Measurements from ENCODE around the gene P3H1. TPM values are rescaled to one million over a fixed set of nuclear protein-coding genes. Genes with fewer than 3 reads are reported as not detected.
"Not testable (repeated sequence)": the region's sequence is repeated elsewhere in the genome, so short reads cannot be mapped to it uniquely, and the experiment has no call there.

P3H1 gene
- total RNA-seq, 1 donor from 2014 or later, result 221 TPM

GRCh38 chr1:42733415-42734200, 33.2 kb downstream of the P3H1 start:
- no peaks in the 10 kb centered on the region for H3K9me3 Mint-ChIP-seq (ENCODE audit: unreplicated experiment)
- peaks cover 1% of the 10 kb centered on the region for H3K4me1 Mint-ChIP-seq (ENCODE audit: unreplicated experiment)
- no peak overlapping the region for H3K4me3 Mint-ChIP-seq (ENCODE audit: unreplicated experiment)
- H3K27me3 Mint-ChIP-seq (ENCODE audit: unreplicated experiment), result no peaks in the 10 kb centered on the region
- H3K36me3 Mint-ChIP-seq (ENCODE audit: unreplicated experiment), result no peaks in the 10 kb centered on the region
- no peak overlapping the region for H3K27ac Mint-ChIP-seq (ENCODE audit: unreplicated experiment)
- DNase-seq (ENCODE audit: extremely low spot score, unreplicated experiment), result no peak
- TF ChIP-seq CTCF (IDR thresholded peaks at IDR 0.05), result no peak

- H3K9me3 Mint-ChIP-seq (ENCODE audit: unreplicated experiment), result no peaks in the 10 kb centered on the region
- peaks cover 1% of the 10 kb centered on the region for H3K4me1 Mint-ChIP-seq (ENCODE audit: unreplicated experiment)
- H3K27ac Mint-ChIP-seq (ENCODE audit: unreplicated experiment), result no peak overlapping the region
- no peaks in the 10 kb centered on the region for H3K27me3 Mint-ChIP-seq (ENCODE audit: unreplicated experiment)
- TF ChIP-seq CTCF (IDR thresholded peaks at IDR 0.05), result no peak
- no peak overlapping the region for H3K4me3 Mint-ChIP-seq (ENCODE audit: unreplicated experiment)
- no peak for DNase-seq (ENCODE audit: extremely low spot score, unreplicated experiment)
- H3K36me3 Mint-ChIP-seq (ENCODE audit: unreplicated experiment), result no peaks in the 10 kb centered on the region
Observed at GRCh38 chr1:42732126-42732680, 34.6 kb downstream of the P3H1 start.

GRCh38 chr1:42731585-42731984, 35.2 kb downstream of the P3H1 start:
- no peaks in the 10 kb centered on the region for H3K36me3 Mint-ChIP-seq (ENCODE audit: unreplicated experiment)
- no peaks in the 10 kb centered on the region for H3K27me3 Mint-ChIP-seq (ENCODE audit: unreplicated experiment)
- DNase-seq (ENCODE audit: extremely low spot score, unreplicated experiment), result no peak
- no peak for TF ChIP-seq CTCF (IDR thresholded peaks at IDR 0.05)
- no peaks in the 10 kb centered on the region for H3K9me3 Mint-ChIP-seq (ENCODE audit: unreplicated experiment)
- no peaks in the 10 kb centered on the region for H3K4me1 Mint-ChIP-seq (ENCODE audit: unreplicated experiment)
- H3K4me3 Mint-ChIP-seq (ENCODE audit: unreplicated experiment), result no peak overlapping the region
- H3K27ac Mint-ChIP-seq (ENCODE audit: unreplicated experiment), result no peak overlapping the region

GRCh38 chr1:42730988-42731387, 35.8 kb downstream of the P3H1 start:
- no peak for TF ChIP-seq CTCF (IDR thresholded peaks at IDR 0.05)
- DNase-seq (ENCODE audit: extremely low spot score, unreplicated experiment), result peak; percentile 42

GRCh38 chr1:42730002-42730401, 36.8 kb downstream of the P3H1 start:
- Mint-ChIP-seq H3K36me3 (ENCODE audit: unreplicated experiment) (no peaks in the 10 kb centered on the region), H3K9me3 (ENCODE audit: unreplicated experiment) (no peaks in the 10 kb centered on the region), H3K27ac (ENCODE audit: unreplicated experiment) (no peak overlapping the region), H3K27me3 (ENCODE audit: unreplicated experiment) (no peaks in the 10 kb centered on the region), H3K4me1 (ENCODE audit: unreplicated experiment) (no peaks in the 10 kb centered on the region), H3K4me3 (ENCODE audit: unreplicated experiment) (no peak overlapping the region)
- peak; percentile 23 for DNase-seq (ENCODE audit: extremely low spot score, unreplicated experiment)
- no peak for TF ChIP-seq CTCF (IDR thresholded peaks at IDR 0.05)

More at GRCh38 chr1:42730988-42731387, 35.8 kb downstream of the P3H1 start:
- no peak overlapping the region for H3K27ac Mint-ChIP-seq (ENCODE audit: unreplicated experiment)
- no peaks in the 10 kb centered on the region for H3K9me3 Mint-ChIP-seq (ENCODE audit: unreplicated experiment)
- no peak overlapping the region for H3K4me3 Mint-ChIP-seq (ENCODE audit: unreplicated experiment)
- no peaks in the 10 kb centered on the region for H3K36me3 Mint-ChIP-seq (ENCODE audit: unreplicated experiment)
- no peaks in the 10 kb centered on the region for H3K4me1 Mint-ChIP-seq (ENCODE audit: unreplicated experiment)
- no peaks in the 10 kb centered on the region for H3K27me3 Mint-ChIP-seq (ENCODE audit: unreplicated experiment)

GRCh38 chr1:42725820-42726219, 41.0 kb downstream of the P3H1 start:
- H3K27me3 Mint-ChIP-seq (ENCODE audit: unreplicated experiment); H3K9me3 Mint-ChIP-seq (ENCODE audit: unreplicated experiment); H3K27ac Mint-ChIP-seq (ENCODE audit: unreplicated experiment); H3K36me3 Mint-ChIP-seq (ENCODE audit: unreplicated experiment); H3K4me1 Mint-ChIP-seq (ENCODE audit: unreplicated experiment); H3K4me3 Mint-ChIP-seq (ENCODE audit: unreplicated experiment): not testable (repeated sequence)
- DNase-seq (ENCODE audit: extremely low spot score, unreplicated experiment), result peak; percentile 36

Data from osteocyte (in vitro differentiated cells).